A673 (cell line): ENCODE results near the gene AGBL5.

Experiments
- CTCF ChIP-seq: fragments of 300-800, 200-600 bp; sonication (generic); conservative IDR thresholded peaks from 2 replicates; pipeline ENCODE4 v1.5.1; 2017; ENCODE audit warnings: low read depth, mild to moderate bottlenecking, antibody characterized with exemption, low read length, moderate library complexity, mixed read lengths
- EZH2 ChIP-seq: fragments of 200-600 bp; sonication (generic); IDR thresholded peaks from 2 replicates; pipeline ENCODE4 v1.6.1; 2017; ENCODE audit warnings: borderline replicate concordance, low read depth, mild to moderate bottlenecking, mixed read lengths, antibody characterized with exemption, low read length; ENCODE audit not compliant: poor library complexity, severe bottlenecking

- TF ChIP-seq CTCF (no peak), EZH2 (no peak)
Measured at GRCh38 chr2:27070653-27071276, 19.3 kb downstream of the AGBL5 start.
